GM18907 (cell line): ENCODE measurements around the gene PNMA6A.
"Not testable (repeated sequence)": the region's sequence is repeated elsewhere in the genome, so short reads cannot be mapped to it uniquely, and the experiment has no call there.

Experiments used
- ATAC-seq: cut with Tn5 transposase; IDR thresholded peaks from one replicate; pipeline ENCODE4 v1.9.1; 2021; ENCODE audit warnings: mild to moderate bottlenecking, moderate library complexity; ENCODE audit not compliant: unreplicated experiment

The PNMA6A gene

DNA sequence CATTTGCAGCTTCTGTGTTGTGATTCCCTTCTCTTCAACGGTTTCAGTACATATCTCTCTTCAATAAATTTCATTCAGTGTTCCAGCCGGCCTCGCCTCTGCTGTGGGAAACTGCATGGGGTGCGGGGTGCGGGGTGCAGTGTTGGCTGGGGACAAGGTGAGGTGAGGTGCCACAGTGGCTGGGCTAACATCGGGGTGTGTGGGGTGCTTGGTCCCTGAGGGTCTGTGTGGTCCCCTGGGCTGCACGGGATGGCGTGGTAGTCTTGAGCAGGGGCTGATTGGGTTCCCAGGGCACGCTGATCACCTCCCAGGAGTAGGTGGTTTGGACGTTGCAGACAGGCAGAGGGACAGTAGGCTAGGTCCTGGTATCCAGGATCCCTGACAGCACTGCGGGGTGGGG, 2.7 kb downstream of the PNMA6A start:
- no peak for ATAC-seq

DNA sequence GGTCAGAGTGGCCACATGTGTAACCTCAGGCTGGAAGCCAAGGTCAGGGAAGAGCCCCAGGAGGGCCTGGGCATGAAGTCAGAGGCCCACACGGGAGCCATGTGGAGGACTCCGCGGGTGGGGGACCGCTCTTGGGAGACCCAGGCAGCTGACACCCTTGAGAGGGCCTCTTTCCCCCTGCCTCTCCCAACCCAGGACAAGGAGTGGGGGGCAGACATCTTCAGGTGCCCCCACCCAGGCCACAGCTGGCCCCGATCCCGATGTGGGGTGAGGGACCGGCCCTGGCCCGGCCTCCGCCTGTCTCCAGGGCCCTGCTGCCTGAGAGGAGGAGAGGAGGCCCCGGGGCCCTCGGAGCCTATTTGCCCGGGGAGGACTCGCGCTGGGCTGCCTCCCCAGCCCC, 3.1 kb downstream of the PNMA6A start:
- ATAC-seq, result no peak

DNA sequence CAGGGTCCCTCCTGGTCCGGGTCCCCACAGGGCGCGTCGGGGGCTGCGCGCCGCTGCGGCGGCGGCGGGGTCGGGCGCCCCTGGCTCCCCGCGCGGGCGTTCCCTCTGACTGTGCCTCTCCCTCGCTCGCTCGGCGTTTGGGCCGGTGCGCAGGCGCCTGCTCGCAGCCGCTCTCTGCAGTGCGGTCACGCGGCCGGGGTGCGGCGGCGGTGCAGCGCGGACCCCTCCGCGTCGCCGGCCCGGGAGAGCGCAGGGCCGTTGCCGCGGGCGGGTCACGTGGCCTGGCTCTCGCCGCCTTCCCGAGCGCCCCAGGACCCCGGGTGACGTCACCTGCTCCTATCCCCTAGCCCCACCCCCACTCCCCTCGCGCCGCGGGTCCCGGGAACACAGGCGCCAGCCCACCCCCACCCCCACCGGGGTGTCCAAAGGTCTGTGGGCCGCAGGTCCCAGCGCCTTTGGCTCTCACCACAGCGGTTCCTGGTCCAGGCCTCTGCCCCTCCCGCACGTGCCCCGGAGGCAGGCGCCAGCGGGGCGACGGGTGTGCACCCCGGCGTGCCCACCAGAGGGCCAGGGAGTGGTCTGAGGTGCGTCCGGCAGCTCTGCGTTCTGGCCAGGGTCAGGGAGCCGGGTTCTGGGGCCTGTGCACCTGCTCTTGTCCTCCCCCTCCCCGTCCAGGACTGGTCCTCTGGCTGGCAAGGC, 5.3 kb downstream of the PNMA6A start:
- ATAC-seq, result not testable (repeated sequence)

DNA sequence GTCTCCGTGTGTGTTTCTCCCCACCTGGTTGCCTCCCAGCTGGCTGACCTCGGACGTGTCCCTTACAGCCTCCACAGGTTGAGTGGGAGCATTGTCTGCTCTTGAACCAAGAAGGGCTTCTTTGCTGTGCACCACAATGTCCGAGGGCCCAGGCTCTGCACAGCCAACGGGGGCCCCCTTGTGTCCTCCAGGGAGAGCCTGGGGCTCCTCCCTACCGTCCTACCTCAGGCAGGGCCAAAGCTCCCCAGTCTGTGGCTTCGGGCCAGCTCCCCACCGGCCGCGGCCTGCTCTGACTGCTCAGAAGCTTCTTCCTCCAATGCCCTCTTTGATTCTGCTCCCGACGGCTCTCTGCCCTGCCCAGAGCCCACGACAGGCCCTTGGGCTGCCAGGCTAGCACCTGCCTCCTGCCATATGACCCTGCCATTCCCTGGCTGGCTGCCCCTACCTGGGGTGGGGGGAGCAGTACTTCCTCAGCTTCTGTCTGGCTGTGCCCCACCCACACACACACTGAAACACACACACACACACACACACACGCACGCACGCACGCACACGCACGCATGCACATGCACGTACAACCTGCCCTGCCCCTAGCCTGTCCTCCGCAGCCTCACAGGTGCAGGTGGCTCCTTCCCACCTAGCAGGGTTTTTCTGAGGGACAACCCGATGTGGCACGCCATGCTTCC, 11.1 kb downstream of the PNMA6A start:
- not testable (repeated sequence) for ATAC-seq

DNA sequence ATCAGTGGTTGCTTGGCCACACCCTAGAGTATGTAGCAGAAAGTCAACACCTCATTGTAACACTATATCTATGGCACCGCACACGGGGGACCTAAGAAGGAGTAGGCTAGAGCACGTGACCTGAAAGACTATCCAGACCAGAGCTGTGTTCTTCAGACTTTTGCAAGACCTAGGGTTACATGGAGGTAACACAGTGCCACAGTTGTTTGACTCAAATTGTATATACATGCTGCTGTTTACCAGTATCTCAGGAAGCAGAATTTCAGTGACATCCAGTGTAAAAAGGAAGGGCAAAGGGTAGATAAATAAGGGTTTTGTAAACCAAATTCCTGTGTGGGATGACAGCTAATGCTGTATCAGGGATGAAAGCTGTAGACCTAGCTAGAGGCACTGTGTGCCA, 30.2 kb downstream of the PNMA6A start:
- no peak for ATAC-seq

DNA sequence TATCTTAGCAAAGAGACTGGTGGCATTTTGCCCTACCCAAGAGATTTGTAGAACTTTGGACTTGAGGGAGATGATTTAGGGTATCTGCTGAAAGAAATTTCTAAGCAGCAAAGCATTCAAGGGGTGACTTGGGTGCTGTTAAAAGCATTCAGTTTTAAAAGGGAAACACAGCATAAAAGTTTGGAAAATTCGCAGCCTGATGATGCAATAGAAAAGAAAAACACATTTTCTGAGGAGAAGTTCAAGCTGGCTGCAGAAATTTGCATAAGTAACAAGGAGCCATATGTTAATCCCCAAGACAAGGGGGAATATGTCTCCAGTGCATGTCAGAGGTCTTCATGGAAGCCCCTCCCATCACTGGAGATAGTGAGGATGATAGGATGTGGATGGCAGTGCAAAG, 32.7 kb downstream of the PNMA6A start:
- not testable (repeated sequence) for ATAC-seq

DNA sequence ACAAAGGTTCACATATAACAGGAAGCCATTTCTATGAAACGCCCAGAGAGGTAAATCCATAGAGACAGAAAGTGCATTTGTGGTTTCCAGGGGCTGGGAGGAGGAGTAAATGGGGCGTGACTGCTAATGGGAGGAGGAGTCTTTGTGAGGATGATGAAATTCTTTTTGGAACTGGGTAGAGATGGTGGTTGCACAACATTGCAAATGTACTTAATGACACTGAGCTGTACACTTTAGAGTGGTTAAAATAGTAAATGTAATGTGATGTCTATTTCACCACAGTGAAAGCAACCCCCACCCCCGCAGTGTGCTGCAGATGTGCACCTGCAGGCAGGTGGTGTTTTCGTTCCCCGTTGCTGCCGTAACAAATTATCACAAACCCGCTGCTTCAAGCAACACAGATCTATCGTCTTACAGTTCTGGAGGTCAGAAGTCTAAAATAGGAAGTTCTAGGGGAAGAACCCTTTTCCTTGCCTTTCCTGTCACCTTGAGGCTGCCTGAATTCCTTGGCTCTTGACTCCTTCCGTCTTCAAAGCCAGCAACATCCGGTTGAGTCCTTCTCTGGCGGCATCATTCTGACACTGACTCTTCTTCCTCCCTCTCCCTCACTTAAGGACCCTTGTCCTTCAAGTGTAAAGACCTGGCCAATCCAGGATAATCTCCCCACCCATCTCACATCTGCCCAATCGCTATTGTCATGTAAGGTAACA, 34.0 kb downstream of the PNMA6A start:
- not testable (repeated sequence) for ATAC-seq

DNA sequence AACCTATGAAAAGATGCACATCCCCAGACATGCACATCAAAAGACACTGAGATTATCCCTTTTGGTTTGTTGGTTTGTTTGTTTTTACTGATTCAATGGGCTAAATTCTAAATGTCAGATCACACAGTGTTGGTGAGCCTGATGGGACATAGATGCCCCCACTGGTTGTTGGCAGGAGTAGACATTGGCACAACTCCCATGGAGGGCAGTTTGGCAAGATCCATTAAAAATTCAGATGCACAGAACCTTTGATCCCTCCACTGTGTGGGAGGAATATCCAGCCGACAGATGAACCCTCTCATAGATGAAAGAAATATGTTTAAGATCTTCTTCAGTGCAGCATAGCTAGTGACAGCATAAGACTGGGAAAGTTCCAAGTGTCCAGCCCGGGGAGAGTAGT, 38.5 kb downstream of the PNMA6A start:
- ATAC-seq, result not testable (repeated sequence)

DNA sequence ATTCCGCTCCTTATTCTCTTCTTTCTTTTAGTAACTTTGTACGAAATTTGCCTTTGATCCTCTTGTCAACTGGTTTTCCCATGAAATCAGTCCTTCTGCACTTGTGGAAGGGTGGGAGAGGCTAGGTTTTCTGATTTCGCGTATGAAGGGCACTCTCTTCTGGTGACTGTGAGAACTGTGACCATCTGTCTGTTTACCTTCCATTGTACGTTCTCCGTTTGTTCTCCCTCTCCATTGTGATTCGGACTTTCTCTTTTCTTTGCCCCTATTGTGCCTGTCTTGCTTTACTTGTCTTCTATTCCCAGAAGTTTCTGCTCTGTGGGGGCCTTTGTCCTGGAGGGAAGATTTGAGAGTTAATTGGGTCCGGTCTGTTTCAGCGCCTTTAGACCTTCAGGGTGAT, 41.6 kb downstream of the PNMA6A start:
- ATAC-seq, result not testable (repeated sequence)

DNA sequence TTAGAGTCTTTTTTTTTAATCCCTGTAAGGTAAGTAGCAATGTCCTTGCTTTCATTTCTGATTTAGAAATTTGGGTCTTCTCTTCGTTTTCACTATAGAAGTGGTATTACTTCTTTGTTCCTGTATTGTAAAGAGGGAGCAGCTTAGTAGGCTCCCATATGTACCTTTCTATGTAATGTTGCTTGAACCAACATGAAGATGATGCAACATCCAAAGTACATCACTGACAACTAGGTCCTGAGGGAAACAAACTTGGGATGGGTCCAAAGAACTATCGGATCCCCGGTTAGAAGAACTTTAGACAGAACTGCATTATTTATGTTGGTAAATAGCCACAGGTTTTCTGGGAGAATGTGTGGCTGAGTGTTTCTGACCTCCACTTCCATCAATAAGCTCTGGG, 45.5 kb downstream of the PNMA6A start:
- not testable (repeated sequence) for ATAC-seq

DNA sequence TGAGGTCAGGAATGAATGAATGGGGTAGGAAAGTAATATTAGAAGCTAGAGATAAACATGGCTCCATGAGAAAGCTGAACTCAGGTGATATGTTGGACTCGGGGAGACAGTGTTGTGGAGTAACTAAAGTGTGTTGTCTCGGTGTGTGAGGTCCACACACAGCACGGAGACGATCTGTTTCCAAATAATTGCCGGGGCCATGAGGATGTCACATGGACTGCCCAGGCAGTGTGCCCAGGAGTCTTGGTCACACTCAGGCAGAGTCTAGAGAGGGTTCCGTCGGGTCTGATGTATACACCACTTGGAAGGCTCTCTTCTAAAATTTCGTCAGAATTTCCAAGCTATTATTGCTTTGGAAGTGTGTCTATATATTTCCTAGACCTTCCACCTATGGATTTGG, 48.0 kb downstream of the PNMA6A start:
- not testable (repeated sequence) for ATAC-seq

DNA sequence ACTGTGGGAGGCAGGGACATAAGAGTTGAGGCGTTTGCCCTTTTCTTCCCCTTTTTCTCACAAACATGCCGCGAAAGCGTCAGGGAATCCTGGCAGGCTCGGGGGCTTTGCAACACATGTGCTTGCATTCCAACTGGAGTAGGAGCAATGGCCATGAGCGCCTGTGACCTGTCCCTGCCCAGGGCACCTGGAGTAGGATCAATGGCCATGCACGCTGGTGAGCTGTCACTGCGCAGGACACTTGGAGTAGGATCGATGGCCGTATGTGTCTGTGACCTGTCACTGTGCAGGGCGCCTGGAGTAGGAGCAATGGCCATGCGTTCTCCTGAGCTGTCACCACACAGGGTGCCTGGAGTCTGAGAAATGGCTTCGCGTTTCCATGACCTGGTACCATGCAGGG, 51.2 kb downstream of the PNMA6A start:
- not testable (repeated sequence) for ATAC-seq
